ENCODE data around the gene PPP1R9A. TPM values are rescaled to one million over a fixed set of nuclear protein-coding genes. Genes with fewer than 3 reads are reported as not detected.

PPP1R9A gene
- polyA plus RNA-seq, 3 donors, result not detected

DNA sequence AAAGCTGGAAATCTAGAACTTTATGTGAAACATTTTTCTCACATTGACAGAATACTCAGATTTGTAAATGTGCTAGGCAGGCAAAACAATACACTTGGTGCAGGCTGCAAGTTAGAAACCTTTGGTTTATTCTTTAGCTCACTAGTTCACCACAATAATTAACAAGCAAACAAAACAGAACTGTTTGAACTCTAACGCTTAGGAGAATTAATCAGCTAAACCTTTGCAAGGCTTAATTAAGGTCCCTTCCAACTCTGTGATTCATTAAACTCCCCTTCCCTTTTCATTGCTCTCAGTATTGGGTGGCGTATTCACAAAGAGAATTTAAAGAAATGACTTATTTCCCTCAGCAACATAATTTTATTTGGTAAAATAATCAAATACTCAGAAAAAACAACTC, 317.9 kb downstream of the PPP1R9A start:
- H3K4me3 ChIP-seq (replicated peaks in 1 of 3; ENCODE audit: low read depth in 2 of 3, low read length in 3 of 3), result no peak overlapping the region
- no peaks in the 10 kb centered on the region for H3K4me1 Mint-ChIP-seq
- no peak overlapping the region for H2AFZ ChIP-seq (ENCODE audit: insufficient read depth, low read depth, low read length, poor library complexity, severe bottlenecking)
- H3K36me3 Mint-ChIP-seq, result no peaks in the 10 kb centered on the region
- peaks cover 6 to 9% of the 10 kb centered on the region in 2 donors for H3K9me3 ChIP-seq (replicated peaks in 1 of 2; ENCODE audit: control insufficient read depth in 1 of 2, insufficient read depth in 1 of 2, low read length in 2 of 2)
- no peaks in the 10 kb centered on the region for H3K4me1 ChIP-seq (ENCODE audit: control insufficient read depth in 1 of 2, insufficient read depth in 2 of 2, low read length in 2 of 2)
- DNase-seq, result no peak
- no peak overlapping the region for H3K27ac Mint-ChIP-seq
- no peak overlapping the region for H3K4me2 ChIP-seq (replicated peaks; ENCODE audit: extremely low read depth, low read length, poor library complexity, severe bottlenecking)
- H3K27ac ChIP-seq (ENCODE audit: low read depth in 1 of 2, low read length in 2 of 2), result no peak overlapping the region
- H3K27me3 ChIP-seq (ENCODE audit: control insufficient read depth in 2 of 2, insufficient read depth in 2 of 2, low read length in 2 of 2), result no peaks in the 10 kb centered on the region
- no peaks in the 10 kb centered on the region for H3K36me3 ChIP-seq (replicated peaks in 1 of 2; ENCODE audit: control insufficient read depth in 1 of 2, insufficient read depth in 2 of 2, low read length in 2 of 2)
- TF ChIP-seq, protein P1, sequence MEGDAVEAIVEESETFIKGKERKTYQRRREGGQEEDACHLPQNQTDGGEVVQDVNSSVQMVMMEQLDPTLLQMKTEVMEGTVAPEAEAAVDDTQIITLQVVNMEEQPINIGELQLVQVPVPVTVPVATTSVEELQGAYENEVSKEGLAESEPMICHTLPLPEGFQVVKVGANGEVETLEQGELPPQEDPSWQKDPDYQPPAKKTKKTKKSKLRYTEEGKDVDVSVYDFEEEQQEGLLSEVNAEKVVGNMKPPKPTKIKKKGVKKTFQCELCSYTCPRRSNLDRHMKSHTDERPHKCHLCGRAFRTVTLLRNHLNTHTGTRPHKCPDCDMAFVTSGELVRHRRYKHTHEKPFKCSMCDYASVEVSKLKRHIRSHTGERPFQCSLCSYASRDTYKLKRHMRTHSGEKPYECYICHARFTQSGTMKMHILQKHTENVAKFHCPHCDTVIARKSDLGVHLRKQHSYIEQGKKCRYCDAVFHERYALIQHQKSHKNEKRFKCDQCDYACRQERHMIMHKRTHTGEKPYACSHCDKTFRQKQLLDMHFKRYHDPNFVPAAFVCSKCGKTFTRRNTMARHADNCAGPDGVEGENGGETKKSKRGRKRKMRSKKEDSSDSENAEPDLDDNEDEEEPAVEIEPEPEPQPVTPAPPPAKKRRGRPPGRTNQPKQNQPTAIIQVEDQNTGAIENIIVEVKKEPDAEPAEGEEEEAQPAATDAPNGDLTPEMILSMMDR (IDR thresholded peaks at IDR 0.05), result no peak
- H3K27me3 Mint-ChIP-seq (ENCODE audit: low read depth in 3 of 3), result no peaks in the 10 kb centered on the region
- intact Hi-C loops (cut with micrococcal nuclease), result no loop called here
- H3K9ac ChIP-seq (ENCODE audit: insufficient read depth, low read length, poor library complexity, severe bottlenecking), result no peak overlapping the region
- no peak overlapping the region for H3K4me3 Mint-ChIP-seq
- no peaks in the 10 kb centered on the region for H4K20me1 ChIP-seq (ENCODE audit: insufficient read depth, low read length)
- WGBS (ENCODE audit: insufficient coverage), result no CpG with 5 or more reads among the region's 2 CpGs
- H3K79me2 ChIP-seq (ENCODE audit: insufficient read depth, low read length), result no peaks in the 10 kb centered on the region
- peaks cover 0 to 7% (median 4%) of the 10 kb centered on the region in 7 donors for H3K9me3 Mint-ChIP-seq

DNA sequence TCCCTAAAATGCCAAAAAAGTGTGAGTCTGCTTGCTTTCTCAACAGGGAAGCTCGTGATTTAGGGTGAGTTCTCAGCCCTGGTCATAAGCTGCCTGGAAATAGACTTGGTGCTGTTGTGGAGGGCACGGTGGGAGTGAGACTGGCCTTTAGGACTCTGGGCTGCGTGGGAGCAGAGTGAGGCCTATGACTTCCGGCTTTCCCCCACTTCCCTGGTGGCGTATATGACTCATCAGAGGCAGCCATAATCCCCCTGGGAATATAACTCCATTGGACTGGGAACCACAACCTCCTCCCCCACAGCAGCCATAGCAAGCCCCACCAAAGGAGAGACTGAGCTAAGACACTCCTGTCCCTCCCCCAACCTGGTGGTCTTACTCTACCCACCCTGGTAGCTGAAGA, 321.9 kb downstream of the PPP1R9A start:
- Histone ChIP-seq H3K4me3 (replicated peaks in 1 of 3; ENCODE audit: low read depth in 2 of 3, low read length in 3 of 3) (no peak overlapping the region), H2AFZ (ENCODE audit: insufficient read depth, low read depth, low read length, poor library complexity, severe bottlenecking) (no peak overlapping the region), H3K36me3 (replicated peaks in 1 of 2; ENCODE audit: control insufficient read depth in 1 of 2, insufficient read depth in 2 of 2, low read length in 2 of 2) (no peaks in the 10 kb centered on the region), H3K4me1 (ENCODE audit: control insufficient read depth in 1 of 2, insufficient read depth in 2 of 2, low read length in 2 of 2) (no peaks in the 10 kb centered on the region), H4K20me1 (ENCODE audit: insufficient read depth, low read length) (no peaks in the 10 kb centered on the region), H3K27me3 (ENCODE audit: control insufficient read depth in 2 of 2, insufficient read depth in 2 of 2, low read length in 2 of 2) (no peaks in the 10 kb centered on the region), H3K27ac (ENCODE audit: low read depth in 1 of 2, low read length in 2 of 2) (no peak overlapping the region), H3K79me2 (ENCODE audit: insufficient read depth, low read length) (no peaks in the 10 kb centered on the region), H3K9me3 (replicated peaks in 1 of 2; ENCODE audit: control insufficient read depth in 1 of 2, insufficient read depth in 1 of 2, low read length in 2 of 2) (peaks cover 6 to 9% of the 10 kb centered on the region in 2 donors), H3K9ac (ENCODE audit: insufficient read depth, low read length, poor library complexity, severe bottlenecking) (no peak overlapping the region), H3K4me2 (replicated peaks; ENCODE audit: extremely low read depth, low read length, poor library complexity, severe bottlenecking) (no peak overlapping the region)
- DNase-seq, result no peak
- Mint-ChIP-seq H3K4me3 (no peak overlapping the region), H3K27me3 (ENCODE audit: low read depth in 3 of 3) (no peaks in the 10 kb centered on the region), H3K36me3 (no peaks in the 10 kb centered on the region), H3K4me1 (no peaks in the 10 kb centered on the region), H3K9me3 (peaks cover 1 to 16% (median 7%) of the 10 kb centered on the region in 7 donors), H3K27ac (no peak overlapping the region)
- intact Hi-C loops (cut with micrococcal nuclease), result no loop called here
- 90% methylated on average over 4 of the region's 5 CpGs for WGBS (ENCODE audit: insufficient coverage)
- TF ChIP-seq, protein P1 (IDR thresholded peaks at IDR 0.05), result no peak
